Activated naive CD8-positive, alpha-beta T cell treated with anti-CD3 and anti-CD28 coated beads for 36 hours (primary cell): ENCODE results near the gene SLC19A1. TPM values are rescaled to one million over a fixed set of nuclear protein-coding genes. Genes with fewer than 3 reads are reported as not detected.
"Not testable (repeated sequence)": the region's sequence is repeated elsewhere in the genome, so short reads cannot be mapped to it uniquely, and the experiment has no call there.

Experiments
- DNase-seq: peaks from one replicate; pipeline ENCODE4 v3.0.0; 2021
- H3K27ac Mint-ChIP-seq: one replicate; pipeline ENCODE4 v1.8.0; 2022; ENCODE audit warnings: mild to moderate bottlenecking, moderate library complexity, mixed read lengths
- H3K27me3 Mint-ChIP-seq: one replicate; pipeline ENCODE4 v1.8.0; 2022; ENCODE audit warnings: mild to moderate bottlenecking, mixed read lengths
- H3K36me3 Mint-ChIP-seq: one replicate; pipeline ENCODE4 v1.8.0; 2021; ENCODE audit warnings: mild to moderate bottlenecking, mixed read lengths
- H3K4me1 Mint-ChIP-seq: one replicate; pipeline ENCODE4 v1.8.0; 2021; ENCODE audit warnings: mixed read lengths
- H3K4me3 Mint-ChIP-seq: one replicate; pipeline ENCODE4 v1.8.0; 2022; ENCODE audit warnings: mild to moderate bottlenecking, moderate library complexity, mixed read lengths
- H3K9me3 Mint-ChIP-seq: one replicate; pipeline ENCODE4 v1.8.0; 2022; ENCODE audit warnings: mixed read lengths
- total RNA-seq, 2 experiments: library from RNA; stranded (reverse); gene quantifications; one replicate each; pipeline ENCODE4 v1.2.3, GENCODE V29; 2021

Gene SLC19A1
- total RNA-seq, 2 experiments from 2014 or later: 63.2 to 64.0 TPM

GRCh38 chr21:45571641-45572040 is 29.4 kb upstream of the SLC19A1 start:
- no peaks in the 10 kb centered on the region for H3K27me3 Mint-ChIP-seq
- H3K9me3 Mint-ChIP-seq: no peaks in the 10 kb centered on the region
- H3K4me3 Mint-ChIP-seq: no peak overlapping the region
- no peak overlapping the region for H3K27ac Mint-ChIP-seq
- H3K4me1 Mint-ChIP-seq: no peaks in the 10 kb centered on the region
- DNase-seq: no peak
- H3K36me3 Mint-ChIP-seq: no peaks in the 10 kb centered on the region

- Mint-ChIP-seq H3K27me3 (no peaks in the 10 kb centered on the region), H3K36me3 (no peaks in the 10 kb centered on the region), H3K27ac (no peak overlapping the region), H3K4me1 (no peaks in the 10 kb centered on the region), H3K4me3 (no peak overlapping the region), H3K9me3 (no peaks in the 10 kb centered on the region)
- no peak for DNase-seq
Observed at GRCh38 chr21:45570826-45571601, 28.8 kb upstream of the SLC19A1 start.

GRCh38 chr21:45570071-45570470 is 27.8 kb upstream of the SLC19A1 start:
- no peaks in the 10 kb centered on the region for H3K9me3 Mint-ChIP-seq
- H3K27me3 Mint-ChIP-seq: no peaks in the 10 kb centered on the region
- H3K27ac Mint-ChIP-seq: no peak overlapping the region
- DNase-seq: no peak
- H3K36me3 Mint-ChIP-seq: no peaks in the 10 kb centered on the region
- no peak overlapping the region for H3K4me3 Mint-ChIP-seq
- H3K4me1 Mint-ChIP-seq: no peaks in the 10 kb centered on the region

GRCh38 chr21:45568383-45568782 is 26.1 kb upstream of the SLC19A1 start:
- no peaks in the 10 kb centered on the region for H3K4me1 Mint-ChIP-seq
- H3K36me3 Mint-ChIP-seq: no peaks in the 10 kb centered on the region
- H3K27me3 Mint-ChIP-seq: peaks cover 4% of the 10 kb centered on the region
- H3K27ac Mint-ChIP-seq: no peak overlapping the region
- H3K9me3 Mint-ChIP-seq: no peaks in the 10 kb centered on the region
- no peak for DNase-seq
- H3K4me3 Mint-ChIP-seq: no peak overlapping the region

DNA sequence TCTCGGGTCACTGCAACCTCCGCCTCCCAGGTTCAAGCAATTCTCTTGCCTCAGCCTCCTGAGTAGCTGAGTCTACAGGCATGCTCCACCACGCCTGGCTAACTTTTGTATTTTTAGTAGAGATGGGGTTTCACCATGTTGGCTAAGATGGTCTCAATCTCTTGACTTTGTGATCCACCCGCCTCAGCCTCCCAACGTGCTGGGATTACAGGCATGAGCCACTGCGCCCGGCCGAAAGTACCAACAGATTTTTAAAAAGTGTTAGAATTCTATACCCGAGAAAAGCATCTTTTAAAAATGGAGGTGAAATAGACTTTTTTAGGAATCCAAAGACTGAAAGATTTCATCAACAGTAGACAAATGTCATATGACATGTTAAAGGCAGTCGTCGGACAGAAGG is 21.9 kb upstream of the SLC19A1 start:
- DNase-seq, H3K27me3 Mint-ChIP-seq, H3K27ac Mint-ChIP-seq, H3K4me3 Mint-ChIP-seq, H3K36me3 Mint-ChIP-seq, H3K9me3 Mint-ChIP-seq, H3K4me1 Mint-ChIP-seq: not testable (repeated sequence)

DNA sequence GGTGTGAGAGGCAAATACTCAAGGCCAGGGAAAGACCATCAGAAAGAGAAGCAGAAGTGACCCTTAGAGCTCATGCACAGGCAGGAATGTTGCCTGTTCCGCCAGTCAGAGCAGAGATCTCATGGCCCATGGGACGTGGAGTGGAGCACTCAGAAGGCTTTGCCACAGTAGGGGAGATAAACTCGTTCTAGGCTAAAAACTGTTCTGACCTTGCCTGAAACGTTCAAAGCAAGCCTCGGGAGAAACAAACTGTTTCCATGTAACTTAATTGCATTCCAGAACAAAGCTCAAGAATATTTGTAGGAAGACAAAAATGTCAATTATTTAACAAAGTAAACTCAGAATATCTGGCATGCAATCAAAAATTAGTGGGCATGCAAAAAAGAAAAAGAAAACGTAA is 20.7 kb upstream of the SLC19A1 start:
- Mint-ChIP-seq H3K36me3 (no peaks in the 10 kb centered on the region), H3K9me3 (no peaks in the 10 kb centered on the region), H3K4me3 (no peak overlapping the region), H3K27ac (no peak overlapping the region), H3K27me3 (peaks cover 7% of the 10 kb centered on the region), H3K4me1 (no peaks in the 10 kb centered on the region)
- DNase-seq: no peak

DNA sequence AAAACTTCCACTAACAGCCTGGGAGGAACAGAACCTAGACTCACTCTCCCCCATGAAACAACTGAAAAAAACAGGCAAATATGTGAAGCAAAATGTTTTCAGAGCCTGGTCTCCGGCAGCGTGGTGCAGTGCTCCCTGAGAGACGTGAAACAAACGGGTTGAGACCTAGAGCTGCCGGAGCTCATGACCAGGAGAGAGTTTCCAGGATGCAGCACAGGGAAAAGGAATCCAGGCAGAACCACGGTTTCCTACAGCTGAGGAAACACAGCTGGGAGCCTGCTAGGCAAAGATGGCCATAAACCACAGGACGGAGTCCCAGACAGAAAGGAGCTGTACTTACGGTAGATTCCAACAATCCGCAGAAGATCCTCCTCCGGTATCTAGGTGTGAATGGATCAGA is 20.2 kb upstream of the SLC19A1 start:
- peaks cover 7% of the 10 kb centered on the region for H3K27me3 Mint-ChIP-seq
- H3K27ac Mint-ChIP-seq: no peak overlapping the region
- H3K9me3 Mint-ChIP-seq: no peaks in the 10 kb centered on the region
- H3K36me3 Mint-ChIP-seq: no peaks in the 10 kb centered on the region
- no peaks in the 10 kb centered on the region for H3K4me1 Mint-ChIP-seq
- H3K4me3 Mint-ChIP-seq: no peak overlapping the region
- DNase-seq: no peak

GRCh38 chr21:45561241-45561640 is 19.0 kb upstream of the SLC19A1 start:
- not testable (repeated sequence) for H3K4me1 Mint-ChIP-seq, H3K36me3 Mint-ChIP-seq, H3K4me3 Mint-ChIP-seq, H3K27me3 Mint-ChIP-seq, H3K9me3 Mint-ChIP-seq, H3K27ac Mint-ChIP-seq, DNase-seq

GRCh38 chr21:45560106-45561021 is 18.1 kb upstream of the SLC19A1 start:
- Mint-ChIP-seq H3K4me1 (peaks cover 2% of the 10 kb centered on the region), H3K4me3 (no peak overlapping the region), H3K27ac (no peak overlapping the region), H3K27me3 (peaks cover 7% of the 10 kb centered on the region), H3K9me3 (no peaks in the 10 kb centered on the region), H3K36me3 (no peaks in the 10 kb centered on the region)
- DNase-seq: no peak

- DNase-seq: no peak
- Mint-ChIP-seq H3K4me1 (peaks cover 5% of the 10 kb centered on the region), H3K36me3 (no peaks in the 10 kb centered on the region), H3K4me3 (no peak overlapping the region), H3K9me3 (no peaks in the 10 kb centered on the region), H3K27me3 (peaks cover 7% of the 10 kb centered on the region), H3K27ac (no peak overlapping the region)
Observed at GRCh38 chr21:45559216-45560105, 17.2 kb upstream of the SLC19A1 start.

- Mint-ChIP-seq H3K36me3 (no peaks in the 10 kb centered on the region), H3K27ac (no peak overlapping the region)
- no peak for DNase-seq
Observed at GRCh38 chr21:45558044-45558721, 15.9 kb upstream of the SLC19A1 start.

GRCh38 chr21:45557616-45558043 is 15.4 kb upstream of the SLC19A1 start:
- H3K36me3 Mint-ChIP-seq: no peaks in the 10 kb centered on the region
- no peak overlapping the region for H3K27ac Mint-ChIP-seq
- H3K27me3 Mint-ChIP-seq: peaks cover under 1% of the 10 kb centered on the region
- no peaks in the 10 kb centered on the region for H3K9me3 Mint-ChIP-seq
- DNase-seq: no peak
- peaks cover 8% of the 10 kb centered on the region for H3K4me1 Mint-ChIP-seq
- no peak overlapping the region for H3K4me3 Mint-ChIP-seq

More at GRCh38 chr21:45558044-45558721, 15.9 kb upstream of the SLC19A1 start:
- Mint-ChIP-seq H3K4me3 (no peak overlapping the region), H3K9me3 (no peaks in the 10 kb centered on the region), H3K27me3 (peaks cover 3% of the 10 kb centered on the region), H3K4me1 (peaks cover 6% of the 10 kb centered on the region)

DNA sequence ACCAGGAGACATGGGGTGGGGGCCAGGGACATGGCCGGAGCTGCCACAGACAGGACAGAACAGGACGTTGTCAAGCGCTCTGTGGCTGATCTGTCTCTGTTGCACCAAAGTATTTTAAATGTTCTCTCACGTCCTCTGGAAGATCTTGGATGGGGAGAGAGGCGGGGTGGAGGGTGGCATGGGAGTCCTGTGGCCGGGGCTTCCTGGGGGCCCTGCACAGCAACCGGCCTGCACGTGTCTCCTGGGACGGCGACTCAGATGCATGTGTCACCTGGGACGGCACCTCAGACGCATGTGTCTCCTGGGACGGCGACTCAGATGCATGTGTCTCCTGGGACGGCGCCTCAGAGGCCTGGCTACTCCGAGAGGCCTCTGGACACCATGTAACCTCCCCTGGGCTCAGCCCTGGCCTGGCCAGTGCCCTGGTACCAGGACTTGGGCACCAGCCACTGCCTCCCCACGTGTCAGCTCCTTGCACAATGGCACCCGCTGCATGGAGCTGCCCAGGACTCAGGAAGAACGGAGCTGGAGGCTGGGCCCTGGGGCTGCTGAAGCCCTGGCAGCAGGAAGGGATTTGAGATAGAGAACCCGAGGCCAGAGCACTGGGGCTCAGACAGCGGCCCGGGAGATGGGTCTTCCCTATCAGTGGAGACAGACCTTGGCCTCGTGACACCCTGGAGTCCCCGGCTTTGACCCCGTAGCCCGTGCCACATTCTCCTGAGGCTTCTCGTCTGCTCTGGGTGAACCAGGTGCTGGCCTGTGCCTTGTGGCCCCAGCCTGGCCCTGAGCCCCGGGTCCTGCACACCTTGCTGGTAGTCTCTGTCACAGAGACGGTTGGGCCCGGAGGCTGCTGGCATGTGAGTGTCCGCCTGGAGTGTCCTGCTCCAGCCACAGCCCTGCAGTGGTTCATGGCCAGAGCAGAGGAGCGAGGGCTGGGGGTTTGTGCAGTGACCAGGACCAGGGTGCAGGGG is 14.7 kb upstream of the SLC19A1 start:
- Mint-ChIP-seq H3K9me3 (no peaks in the 10 kb centered on the region), H3K4me3 (no peak overlapping the region), H3K27ac (no peak overlapping the region), H3K36me3 (no peaks in the 10 kb centered on the region), H3K27me3 (no peaks in the 10 kb centered on the region), H3K4me1 (peaks cover 10% of the 10 kb centered on the region)
- DNase-seq: no peak
